DND-41 (cell line): ENCODE measurements around the gene RNF43.

Experiments
- EZH2 ChIP-seq: IDR thresholded peaks from 3 replicates; pipeline ENCODE4 v1.6.1; 2012; ENCODE audit warnings: borderline replicate concordance, low read depth, mild to moderate bottlenecking, moderate library complexity, low read length, inconsistent platforms; ENCODE audit not compliant: severe bottlenecking
- TF ChIP-seq, protein P1 (sequence below): IDR thresholded peaks from 2 replicates; pipeline ENCODE4 v1.5.1; 2012; ENCODE audit warnings: borderline replicate concordance, low read length, moderate library complexity, mild to moderate bottlenecking; ENCODE audit not compliant: poor library complexity, severe bottlenecking; ENCODE audit errors: extremely low read depth

DNA sequence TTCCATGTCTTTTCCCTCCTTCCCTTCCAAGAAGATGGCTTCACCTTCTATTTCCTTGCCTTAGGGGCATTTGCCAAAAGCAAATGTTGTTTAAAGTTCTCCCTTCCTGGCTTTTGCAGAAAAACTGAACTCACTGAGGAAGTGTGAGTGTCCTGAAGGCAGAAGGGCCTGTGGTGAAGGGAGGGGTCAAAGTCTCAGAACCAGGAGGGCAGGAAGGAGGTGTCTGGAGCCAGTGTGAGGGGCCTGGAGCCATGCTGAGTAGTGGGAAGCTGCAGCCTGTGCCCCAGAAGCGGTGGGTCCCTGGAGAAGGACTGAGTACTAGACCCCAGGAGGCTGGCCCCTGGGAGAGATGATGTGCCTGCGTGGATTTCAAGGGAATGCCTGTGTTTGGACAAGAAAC lies 41.5 kb downstream of the RNF43 start:
- TF ChIP-seq, protein P1, sequence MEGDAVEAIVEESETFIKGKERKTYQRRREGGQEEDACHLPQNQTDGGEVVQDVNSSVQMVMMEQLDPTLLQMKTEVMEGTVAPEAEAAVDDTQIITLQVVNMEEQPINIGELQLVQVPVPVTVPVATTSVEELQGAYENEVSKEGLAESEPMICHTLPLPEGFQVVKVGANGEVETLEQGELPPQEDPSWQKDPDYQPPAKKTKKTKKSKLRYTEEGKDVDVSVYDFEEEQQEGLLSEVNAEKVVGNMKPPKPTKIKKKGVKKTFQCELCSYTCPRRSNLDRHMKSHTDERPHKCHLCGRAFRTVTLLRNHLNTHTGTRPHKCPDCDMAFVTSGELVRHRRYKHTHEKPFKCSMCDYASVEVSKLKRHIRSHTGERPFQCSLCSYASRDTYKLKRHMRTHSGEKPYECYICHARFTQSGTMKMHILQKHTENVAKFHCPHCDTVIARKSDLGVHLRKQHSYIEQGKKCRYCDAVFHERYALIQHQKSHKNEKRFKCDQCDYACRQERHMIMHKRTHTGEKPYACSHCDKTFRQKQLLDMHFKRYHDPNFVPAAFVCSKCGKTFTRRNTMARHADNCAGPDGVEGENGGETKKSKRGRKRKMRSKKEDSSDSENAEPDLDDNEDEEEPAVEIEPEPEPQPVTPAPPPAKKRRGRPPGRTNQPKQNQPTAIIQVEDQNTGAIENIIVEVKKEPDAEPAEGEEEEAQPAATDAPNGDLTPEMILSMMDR: no peak
- TF ChIP-seq EZH2: no peak
